ENCODE measurements around the gene LAMB4.

LAMB4 gene

DNA sequence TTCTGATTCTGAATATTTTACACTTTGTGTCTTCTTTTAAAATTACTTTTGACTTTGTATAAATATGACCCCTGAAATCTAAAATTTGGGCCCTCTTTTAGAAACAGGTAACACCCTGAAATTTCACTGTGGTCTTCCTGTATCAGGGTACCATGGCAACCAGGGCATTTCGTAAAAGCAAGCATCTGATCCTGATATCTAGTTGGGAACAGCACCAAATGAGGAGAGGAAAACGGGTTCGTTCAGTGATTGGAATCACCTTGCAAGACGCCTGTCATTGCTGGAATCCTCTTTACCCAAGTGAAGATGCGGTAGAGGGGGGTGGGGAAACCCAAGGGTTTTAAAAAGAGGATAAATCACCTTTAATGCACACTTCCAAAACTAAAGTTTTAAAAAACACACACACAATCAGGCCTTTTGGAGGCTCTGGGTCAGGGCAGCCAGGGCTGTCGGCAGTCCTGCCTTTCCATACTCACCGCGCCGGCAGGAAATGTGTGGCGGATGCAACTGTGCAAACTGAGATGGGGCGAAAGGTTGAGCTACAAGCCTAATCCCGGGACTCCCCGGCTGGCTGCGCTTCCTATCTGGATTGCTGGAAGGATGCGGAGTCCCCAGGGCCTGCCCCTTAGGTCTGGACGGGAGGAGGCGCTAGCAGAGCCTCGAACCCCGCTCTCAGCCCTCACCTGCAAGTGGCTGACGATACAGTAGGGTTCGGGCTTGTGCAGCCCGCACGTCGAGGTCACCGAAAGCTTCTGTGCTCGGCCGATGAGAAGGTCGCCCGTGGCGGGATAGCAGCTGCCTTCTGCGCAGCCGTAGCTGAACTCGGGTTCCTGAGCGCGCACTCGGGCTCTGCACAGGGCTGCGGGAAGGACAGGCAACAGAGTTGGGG is 129.0 kb downstream of the LAMB4 start:
- DNase-seq (ENCODE audit: low read depth): no peak
- TF ChIP-seq, protein P1, sequence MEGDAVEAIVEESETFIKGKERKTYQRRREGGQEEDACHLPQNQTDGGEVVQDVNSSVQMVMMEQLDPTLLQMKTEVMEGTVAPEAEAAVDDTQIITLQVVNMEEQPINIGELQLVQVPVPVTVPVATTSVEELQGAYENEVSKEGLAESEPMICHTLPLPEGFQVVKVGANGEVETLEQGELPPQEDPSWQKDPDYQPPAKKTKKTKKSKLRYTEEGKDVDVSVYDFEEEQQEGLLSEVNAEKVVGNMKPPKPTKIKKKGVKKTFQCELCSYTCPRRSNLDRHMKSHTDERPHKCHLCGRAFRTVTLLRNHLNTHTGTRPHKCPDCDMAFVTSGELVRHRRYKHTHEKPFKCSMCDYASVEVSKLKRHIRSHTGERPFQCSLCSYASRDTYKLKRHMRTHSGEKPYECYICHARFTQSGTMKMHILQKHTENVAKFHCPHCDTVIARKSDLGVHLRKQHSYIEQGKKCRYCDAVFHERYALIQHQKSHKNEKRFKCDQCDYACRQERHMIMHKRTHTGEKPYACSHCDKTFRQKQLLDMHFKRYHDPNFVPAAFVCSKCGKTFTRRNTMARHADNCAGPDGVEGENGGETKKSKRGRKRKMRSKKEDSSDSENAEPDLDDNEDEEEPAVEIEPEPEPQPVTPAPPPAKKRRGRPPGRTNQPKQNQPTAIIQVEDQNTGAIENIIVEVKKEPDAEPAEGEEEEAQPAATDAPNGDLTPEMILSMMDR (conservative IDR thresholded peaks at IDR 0.05; ENCODE audit: low read length): no peak; the same call in none of the 2 replicates
- peak overlapping the region; percentile 84 for H3K4me3 ChIP-seq (ENCODE audit: low read length)

DNA sequence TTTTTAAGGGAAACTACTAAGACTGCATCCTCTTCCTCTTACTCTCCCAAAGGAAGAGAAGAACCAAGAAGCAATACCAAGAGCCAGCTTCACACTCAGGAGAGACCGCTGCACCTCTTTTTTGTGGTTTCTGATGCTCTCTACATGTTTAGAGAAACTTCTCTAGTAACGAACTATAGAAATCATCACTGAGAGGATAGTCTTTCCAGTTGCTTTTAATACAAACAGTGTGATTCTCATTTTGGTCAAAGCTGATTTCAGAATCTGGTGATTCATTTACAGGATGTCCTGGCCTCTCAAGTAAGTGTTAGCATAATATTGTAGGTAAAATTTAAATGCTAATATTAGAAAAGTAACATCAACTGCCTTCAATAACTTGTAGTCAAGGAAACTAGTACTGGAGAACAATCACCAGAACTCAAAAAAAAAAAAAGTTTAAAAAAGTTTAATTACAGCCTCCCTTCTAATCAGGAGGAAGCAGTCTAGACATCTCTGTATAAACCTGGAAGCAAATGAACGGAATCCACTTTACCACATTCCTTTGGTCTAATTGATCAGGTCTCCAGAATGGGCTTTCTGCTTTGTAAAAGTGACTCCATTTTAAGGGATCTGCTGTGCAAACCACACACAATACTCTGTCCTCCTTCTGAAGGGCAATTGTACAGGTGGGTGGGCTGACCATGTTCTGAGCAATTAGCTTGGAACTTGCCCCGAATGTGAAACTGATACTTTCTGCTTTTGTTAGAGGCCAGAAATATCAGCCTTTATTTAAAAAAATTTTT is 130.2 kb downstream of the LAMB4 start:
- peak; percentile 52 for DNase-seq (ENCODE audit: low read depth)
- H3K4me3 ChIP-seq (ENCODE audit: low read length): no peak overlapping the region
- TF ChIP-seq, protein P1 (conservative IDR thresholded peaks at IDR 0.05; ENCODE audit: low read length): no peak

DNA sequence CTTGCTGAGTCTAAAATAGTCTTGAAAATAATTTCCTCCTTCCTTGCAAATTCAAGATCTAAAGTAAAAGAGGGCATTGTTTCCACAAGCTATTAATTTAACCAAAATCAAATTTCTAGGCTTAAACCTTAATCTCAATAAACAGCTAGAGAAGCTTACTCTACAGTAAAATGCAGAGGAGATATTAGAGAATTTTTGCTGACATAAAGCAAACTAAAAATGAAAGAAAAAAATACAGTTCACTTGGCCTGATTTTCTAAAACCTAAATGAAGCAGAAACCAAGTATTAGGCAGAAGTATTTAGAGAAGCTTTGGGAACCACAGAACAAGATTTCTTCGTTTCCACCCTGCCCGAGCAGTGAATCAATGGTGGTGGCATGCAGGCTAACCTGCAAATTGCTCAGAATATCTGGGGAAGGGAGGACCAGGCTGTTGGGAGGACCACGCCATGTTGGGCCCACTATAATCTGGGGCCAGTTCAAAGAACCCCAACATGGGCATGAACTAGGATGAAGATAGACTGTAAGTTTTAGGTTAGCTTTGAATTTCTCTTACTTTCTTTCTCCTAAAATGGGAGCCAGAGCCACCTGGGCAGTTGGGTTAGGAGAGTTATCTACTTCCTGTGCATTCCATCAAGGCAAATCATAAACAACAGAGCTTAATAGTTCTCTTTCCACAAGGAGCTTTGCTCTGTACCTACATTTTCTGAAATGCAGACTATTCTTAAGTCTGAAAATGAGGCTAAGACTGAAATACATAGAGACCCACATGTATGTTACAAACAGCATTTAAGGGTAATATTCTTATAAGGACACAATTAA is 131.3 kb downstream of the LAMB4 start:
- TF ChIP-seq, protein P1 (conservative IDR thresholded peaks at IDR 0.05; ENCODE audit: low read length): no peak
- no peak overlapping the region for H3K4me3 ChIP-seq (ENCODE audit: low read length)
- no peak for DNase-seq (ENCODE audit: low read depth)

DNA sequence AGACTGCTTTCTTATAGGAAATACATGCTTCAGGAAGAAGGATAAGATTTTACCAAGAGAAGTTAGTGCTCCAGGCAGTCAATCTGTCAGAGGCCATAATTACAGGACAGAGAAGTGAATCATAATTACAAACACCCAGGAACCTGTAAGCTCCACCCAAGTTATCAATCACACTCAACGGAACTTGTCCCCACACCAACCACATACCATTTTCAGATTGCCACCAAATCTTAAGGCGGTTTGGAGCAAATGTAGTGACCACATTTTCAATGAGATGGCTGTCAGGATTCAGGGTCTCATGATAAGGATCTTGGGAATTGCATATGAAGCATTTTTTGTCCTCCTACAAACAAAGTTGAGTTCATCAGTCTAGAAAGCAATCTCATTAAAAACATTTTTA is 132.0 kb downstream of the LAMB4 start:
- no peak for DNase-seq (ENCODE audit: low read depth)
- H3K4me3 ChIP-seq (ENCODE audit: low read length): no peak overlapping the region

DNA sequence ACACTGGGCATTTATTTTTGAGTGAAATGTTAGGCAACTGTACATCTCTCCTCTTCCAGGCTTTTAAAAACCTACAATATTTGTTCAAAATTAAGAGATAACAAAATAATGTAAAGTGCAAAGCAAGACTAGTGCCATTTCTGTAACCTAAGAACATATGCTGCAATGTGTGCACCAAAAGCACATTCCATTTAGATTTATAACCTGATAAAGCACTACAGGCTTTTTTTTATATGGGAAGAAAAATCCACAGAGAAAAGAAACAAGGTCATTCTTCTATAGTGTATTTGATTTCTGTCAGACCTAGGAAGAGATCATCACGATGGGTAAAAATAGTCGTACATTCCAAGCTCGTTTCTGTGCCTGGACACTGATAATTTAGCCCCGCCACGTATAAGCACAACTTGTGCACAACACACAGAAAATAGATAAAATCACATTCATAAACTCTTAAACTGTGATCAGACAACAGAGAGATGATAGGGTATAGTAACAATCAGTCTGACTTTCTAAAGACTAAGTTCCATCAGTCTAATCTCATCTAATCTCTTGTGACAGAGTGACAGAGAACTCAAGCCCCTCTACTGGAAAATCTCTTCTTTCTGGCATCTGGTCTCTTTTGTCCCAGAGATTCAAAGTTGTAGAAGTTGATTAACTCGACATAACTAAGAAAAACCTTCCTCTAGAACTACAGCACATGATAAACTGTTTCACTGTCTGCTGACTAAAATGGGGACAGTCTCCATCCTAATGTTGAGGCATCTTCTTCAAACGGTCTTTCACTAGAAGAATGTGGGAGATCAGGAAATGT is 133.9 kb downstream of the LAMB4 start:
- TF ChIP-seq, protein P1 (conservative IDR thresholded peaks at IDR 0.05; ENCODE audit: low read length): no peak
- DNase-seq (ENCODE audit: low read depth): peak; percentile 41
- H3K4me3 ChIP-seq (ENCODE audit: low read length): no peak overlapping the region

More for the DNA sequence above, 132.0 kb downstream of the LAMB4 start:
- TF ChIP-seq, protein P1 (conservative IDR thresholded peaks at IDR 0.05; ENCODE audit: low read length): no peak
